Kidney (tissue), 14 donors: ENCODE results near the gene KIF3A. TPM values are rescaled to one million over a fixed set of nuclear protein-coding genes. Genes with fewer than 3 reads are reported as not detected.
A peak's percentile ranks its signal among the peaks of the same experiment; 100 is the strongest.

Source experiments
- DNase-seq, 5 donors: peaks; one replicate each; pipeline ENCODE4 v3.0.0-alpha.2; 2013 to 2020
- FAIRE-seq: peaks from 2 replicates; lab custom pipeline; 2012; peaks lifted over from hg19 to GRCh38; lab: Jason Lieb, UNC
- H3K27ac ChIP-seq, 2 donors: one replicate each; pipeline ENCODE4 v1.7.0; 2013; ENCODE audit warnings: low read depth in 2 of 2, low read length in 2 of 2, inconsistent platforms in 1 of 2
- H3K27me3 ChIP-seq: one replicate; pipeline ENCODE4 v1.7.1; 2013; ENCODE audit warnings: low read length, inconsistent platforms; ENCODE audit not compliant: control insufficient read depth, insufficient read depth
- H3K36me3 ChIP-seq, 3 donors: one replicate each; pipeline versions ENCODE4 v1.7.0 to v1.7.1; 2013; ENCODE audit warnings: low read length in 3 of 3, control low read depth in 1 of 3, inconsistent platforms in 1 of 3; ENCODE audit not compliant: insufficient read depth in 3 of 3, control insufficient read depth in 2 of 3
- H3K4me1 ChIP-seq, 3 donors: one replicate each; pipeline versions ENCODE4 v1.7.0 to v1.7.1; 2013; ENCODE audit warnings: low read length in 3 of 3, inconsistent platforms in 1 of 3, low read depth in 1 of 3; ENCODE audit not compliant: control insufficient read depth in 2 of 3, insufficient read depth in 2 of 3
- H3K4me3 ChIP-seq, 3 donors: one replicate each; pipeline versions ENCODE4 v1.7.0 to v1.8.1; 2013; ENCODE audit warnings: low read length in 3 of 3, control low read depth in 1 of 3, inconsistent platforms in 1 of 3
- H3K9ac ChIP-seq, 3 donors: one replicate each; pipeline versions ENCODE4 v1.7.0 to v1.7.1; 2013; ENCODE audit warnings: low read length in 3 of 3, control low read depth in 1 of 3, inconsistent platforms in 1 of 3
- H3K9me3 ChIP-seq, 3 donors: one replicate each; pipeline versions ENCODE4 v1.7.0 to v1.7.1; 2013; ENCODE audit warnings: low read length in 3 of 3, control low read depth in 1 of 3, inconsistent platforms in 1 of 3; ENCODE audit not compliant: control insufficient read depth in 2 of 3, insufficient read depth in 1 of 3
- CTCF ChIP-seq: IDR thresholded peaks from 3 replicates; pipeline ENCODE4 v1.5.1; 2012; ENCODE audit warnings: mild to moderate bottlenecking, moderate library complexity, borderline replicate concordance; ENCODE audit not compliant: insufficient read depth; ENCODE audit errors: extremely low read depth
- intact Hi-C: fragments of 100-400 bp; cut with DNase I; formaldehyde crosslinking; loops from one replicate; pipeline ENCODE4 v1.11.1; 2022
- polyA plus RNA-seq: library from polyadenylated mRNA; stranded (reverse); fragments of 350-450 nt; fragmentation: Illumina TruSeq; extraction: RNeasy Lipid Tissue Mini Kit (QIAGEN cat#74804); gene quantifications from one replicate; pipeline ENCODE4 v1.2.3, GENCODE V29; 2014; ENCODE audit warnings: low read depth, low replicate concordance; ENCODE audit not compliant: insufficient read depth
- total RNA-seq: library from RNA; stranded (reverse); fragmentation: NEBNext Ultra II Directional; extraction: Animal tissue kit (Norgen Biotek cat#: 25700); gene quantifications from one replicate; pipeline ENCODE4 v1.2.1, GENCODE V29; 2021
- donor health status: control.
- donor health status: control.
- donor health status: control.
- donor health status: control.
- donor health status: control.
- donor health status: DM: yes; HTN: yes; CAD: no.
- donor health status: Normal renal cell carcinoma (clear cell type).

Gene KIF3A
- total and polyA plus RNA-seq, 2 donors from 2014 or later = 7.1 to 13.9 TPM

- H3K36me3 ChIP-seq = peaks cover 2 to 48% (median 28%) of the 10 kb centered on the region in 3 donors
Observed at GRCh38 chr5:132760601-132761317, 23.4 kb upstream of the KIF3A start.

DNA sequence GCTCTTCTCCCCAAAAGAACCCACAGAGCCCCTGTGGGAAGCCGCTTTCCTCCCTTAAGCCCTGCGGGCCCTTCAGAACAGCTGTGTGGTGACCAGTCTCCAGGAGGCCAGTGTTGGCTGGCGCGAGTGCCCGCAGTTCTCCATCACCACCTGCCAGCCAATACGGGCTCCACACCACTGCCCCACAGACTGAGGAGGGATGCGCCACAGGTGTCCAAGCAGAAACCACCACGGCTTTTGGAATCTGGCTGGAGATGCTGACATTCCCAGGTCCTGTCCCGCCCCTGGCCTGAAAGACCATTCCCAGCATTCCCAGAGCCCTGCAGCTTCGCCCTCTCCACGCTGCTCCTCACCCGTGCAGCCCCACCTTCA is 22.7 kb upstream of the KIF3A start:
- TF ChIP-seq CTCF = no peak
- no peaks in the 10 kb centered on the region for H3K9me3 ChIP-seq
- no peak for FAIRE-seq
- peaks cover 2 to 48% (median 27%) of the 10 kb centered on the region in 3 donors for H3K36me3 ChIP-seq
- intact Hi-C loops = no loop called here
- no peak overlapping the region for H3K27ac ChIP-seq
- no peaks in the 10 kb centered on the region for H3K4me1 ChIP-seq
- H3K27me3 ChIP-seq = no peaks in the 10 kb centered on the region
- DNase-seq = no peak
- no peak overlapping the region for H3K9ac ChIP-seq
- H3K4me3 ChIP-seq = no peak overlapping the region

More at GRCh38 chr5:132760601-132761317, 23.4 kb upstream of the KIF3A start:
- Histone ChIP-seq H3K4me1 (no peaks in the 10 kb centered on the region), H3K9ac (no peak overlapping the region), H3K4me3 (no peak overlapping the region), H3K27me3 (no peaks in the 10 kb centered on the region), H3K9me3 (no peaks in the 10 kb centered on the region), H3K27ac (no peak overlapping the region)
- TF ChIP-seq CTCF = no peak
- FAIRE-seq (no peak), DNase-seq (peak in 1 of 5 donors; percentile 19)
- intact Hi-C loops = no loop called here

DNA sequence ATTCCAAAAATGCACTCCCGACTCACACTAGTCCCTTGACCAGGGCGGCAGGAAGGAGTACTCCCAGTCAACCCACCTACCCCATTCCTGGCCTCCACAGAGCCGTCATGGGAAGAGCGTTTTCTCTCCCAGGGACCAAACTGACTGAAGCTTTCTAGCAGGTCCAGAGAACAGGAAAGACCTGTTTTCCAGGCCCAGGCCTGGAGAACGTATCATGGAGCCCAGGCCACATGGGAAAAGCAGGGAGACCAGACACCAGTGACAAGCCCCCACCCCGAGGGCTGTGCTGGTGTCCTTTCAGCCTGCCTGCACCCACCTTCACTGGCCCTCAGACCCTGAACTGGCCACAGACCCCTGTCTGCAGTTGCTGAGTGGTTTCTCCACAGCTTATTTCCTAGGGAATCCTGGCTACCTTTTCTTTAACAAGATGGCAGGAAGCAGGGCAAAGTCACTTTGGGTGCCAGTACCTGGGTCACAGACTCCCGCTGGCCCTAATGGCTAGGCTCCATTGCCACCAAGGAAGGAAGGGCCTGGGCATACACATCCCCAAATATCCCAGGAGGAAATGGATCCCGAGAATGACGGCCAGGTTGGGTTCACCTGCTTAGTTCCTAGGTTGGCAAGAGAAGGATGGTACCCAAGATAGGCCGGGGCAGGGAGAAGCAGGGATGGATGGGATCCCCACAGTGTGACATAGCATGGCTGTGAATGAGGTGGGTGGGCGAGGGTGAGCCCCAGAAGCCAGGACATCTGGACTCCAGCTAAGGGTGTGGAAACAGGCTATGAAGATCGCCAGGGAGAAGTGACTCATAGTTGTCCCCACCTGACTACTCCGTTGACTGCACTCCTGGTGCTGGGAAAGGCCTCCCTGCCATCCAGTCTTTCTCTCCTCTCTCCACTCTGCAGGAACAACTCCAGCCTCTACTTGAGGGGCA is 22.0 kb upstream of the KIF3A start:
- H3K4me1 ChIP-seq = no peaks in the 10 kb centered on the region
- peaks cover 0 to 41% (median 21%) of the 10 kb centered on the region in 3 donors for H3K36me3 ChIP-seq
- H3K27ac ChIP-seq = no peak overlapping the region
- FAIRE-seq = no peak
- TF ChIP-seq CTCF = no peak
- H3K4me3 ChIP-seq = no peak overlapping the region
- no peak overlapping the region for H3K9ac ChIP-seq
- H3K27me3 ChIP-seq = no peaks in the 10 kb centered on the region
- DNase-seq = peak in 3 of 5 donors; percentile 47 to 66 (median 52)
- H3K9me3 ChIP-seq = no peaks in the 10 kb centered on the region
- intact Hi-C loops = no loop called here
